Measurements from ENCODE around the gene NRIP2.

DNA sequence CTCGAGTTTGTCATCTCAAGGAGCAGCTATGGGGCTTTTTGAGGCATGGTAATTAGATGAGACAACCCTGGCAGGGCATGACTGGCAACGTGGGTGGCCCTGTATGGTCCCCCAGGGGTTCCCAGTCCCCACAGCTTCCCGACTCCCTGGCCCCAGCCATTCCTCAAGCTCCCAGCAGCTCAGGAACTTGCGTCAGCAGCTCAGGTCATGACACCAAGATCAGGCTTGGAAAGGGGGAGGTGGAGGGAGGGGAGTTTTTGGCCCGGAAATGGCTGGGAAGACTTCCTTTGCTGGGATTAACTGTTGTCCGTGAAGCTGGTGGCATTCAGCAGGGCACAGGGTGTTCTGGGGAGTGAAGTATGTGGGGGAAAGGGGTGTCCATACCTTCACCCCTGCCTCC, 10.4 kb upstream of the NRIP2 start:
- TF ChIP-seq POLR2A (IDR thresholded peaks at IDR 0.05): no peak
- TF ChIP-seq, protein P1, sequence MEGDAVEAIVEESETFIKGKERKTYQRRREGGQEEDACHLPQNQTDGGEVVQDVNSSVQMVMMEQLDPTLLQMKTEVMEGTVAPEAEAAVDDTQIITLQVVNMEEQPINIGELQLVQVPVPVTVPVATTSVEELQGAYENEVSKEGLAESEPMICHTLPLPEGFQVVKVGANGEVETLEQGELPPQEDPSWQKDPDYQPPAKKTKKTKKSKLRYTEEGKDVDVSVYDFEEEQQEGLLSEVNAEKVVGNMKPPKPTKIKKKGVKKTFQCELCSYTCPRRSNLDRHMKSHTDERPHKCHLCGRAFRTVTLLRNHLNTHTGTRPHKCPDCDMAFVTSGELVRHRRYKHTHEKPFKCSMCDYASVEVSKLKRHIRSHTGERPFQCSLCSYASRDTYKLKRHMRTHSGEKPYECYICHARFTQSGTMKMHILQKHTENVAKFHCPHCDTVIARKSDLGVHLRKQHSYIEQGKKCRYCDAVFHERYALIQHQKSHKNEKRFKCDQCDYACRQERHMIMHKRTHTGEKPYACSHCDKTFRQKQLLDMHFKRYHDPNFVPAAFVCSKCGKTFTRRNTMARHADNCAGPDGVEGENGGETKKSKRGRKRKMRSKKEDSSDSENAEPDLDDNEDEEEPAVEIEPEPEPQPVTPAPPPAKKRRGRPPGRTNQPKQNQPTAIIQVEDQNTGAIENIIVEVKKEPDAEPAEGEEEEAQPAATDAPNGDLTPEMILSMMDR (IDR thresholded peaks at IDR 0.05): no peak

Data from testis (tissue), 2 donors.